GM21360 (cell line): ENCODE measurements around the gene ADCY9.
"Not testable (repeated sequence)": the region's sequence is repeated elsewhere in the genome, so short reads cannot be mapped to it uniquely, and the experiment has no call there.

ENCODE experiments used
- ATAC-seq: cut with Tn5 transposase; IDR thresholded peaks from one replicate; pipeline ENCODE4 v1.9.1; 2021; ENCODE audit warnings: mild to moderate bottlenecking, moderate library complexity; ENCODE audit not compliant: unreplicated experiment

Gene ADCY9

DNA sequence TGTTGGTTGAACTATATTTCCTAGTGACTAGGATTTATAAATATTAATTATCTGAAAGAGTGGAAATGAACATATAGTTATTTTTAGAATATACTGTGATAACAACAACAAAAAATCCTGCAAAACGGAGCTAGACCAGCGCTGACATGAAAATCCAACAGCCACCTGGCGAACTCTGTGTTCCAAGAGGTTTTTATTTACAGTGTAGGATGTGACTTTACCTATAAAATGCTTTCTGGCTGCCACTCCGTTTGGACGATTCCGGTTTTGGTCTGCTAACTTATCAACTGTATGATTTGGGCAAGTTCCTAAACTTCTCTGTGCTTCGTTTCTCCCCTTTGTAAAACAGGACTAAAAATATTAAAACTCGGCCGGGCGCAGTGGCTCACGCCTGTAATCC lies 73.7 kb downstream of the ADCY9 start:
- no peak for ATAC-seq

DNA sequence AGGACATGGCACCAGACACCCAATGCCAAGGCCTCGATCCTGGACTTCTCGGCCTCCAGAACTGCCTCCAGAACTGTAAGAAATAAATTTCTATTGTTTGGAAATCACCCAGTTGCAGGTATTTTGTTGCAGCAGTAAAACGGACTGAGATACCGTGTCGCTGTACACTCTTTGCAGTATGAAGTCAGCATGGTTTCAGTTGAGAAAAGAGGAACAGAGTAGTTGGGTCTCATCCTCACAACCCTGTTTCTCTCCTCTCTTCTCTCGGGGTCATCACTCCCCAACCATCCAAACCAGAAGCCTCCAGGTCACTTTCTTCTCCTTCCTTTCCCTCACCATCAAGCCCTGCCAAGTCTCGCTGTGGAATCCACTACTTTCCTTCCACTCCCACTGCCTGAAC lies 77.8 kb downstream of the ADCY9 start:
- no peak for ATAC-seq

DNA sequence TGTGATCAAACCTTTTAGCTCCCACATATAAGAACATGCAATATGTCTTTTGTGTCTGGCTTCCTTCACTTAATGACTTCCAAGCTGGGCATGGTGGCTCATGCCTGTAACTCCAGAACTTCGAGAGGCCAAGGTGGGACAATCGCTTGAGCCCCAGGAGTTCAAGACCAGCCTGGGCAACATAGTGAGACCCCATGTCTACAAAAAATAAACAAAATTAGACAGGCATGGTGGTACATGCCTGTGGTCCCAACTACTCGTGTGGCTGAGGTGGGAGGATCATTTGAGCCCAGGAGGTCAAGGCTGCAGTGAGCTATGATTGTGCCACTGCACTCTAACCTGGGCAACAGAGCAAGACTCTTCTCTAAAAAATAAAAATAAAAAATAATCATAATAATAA lies 79.3 kb downstream of the ADCY9 start:
- not testable (repeated sequence) for ATAC-seq

DNA sequence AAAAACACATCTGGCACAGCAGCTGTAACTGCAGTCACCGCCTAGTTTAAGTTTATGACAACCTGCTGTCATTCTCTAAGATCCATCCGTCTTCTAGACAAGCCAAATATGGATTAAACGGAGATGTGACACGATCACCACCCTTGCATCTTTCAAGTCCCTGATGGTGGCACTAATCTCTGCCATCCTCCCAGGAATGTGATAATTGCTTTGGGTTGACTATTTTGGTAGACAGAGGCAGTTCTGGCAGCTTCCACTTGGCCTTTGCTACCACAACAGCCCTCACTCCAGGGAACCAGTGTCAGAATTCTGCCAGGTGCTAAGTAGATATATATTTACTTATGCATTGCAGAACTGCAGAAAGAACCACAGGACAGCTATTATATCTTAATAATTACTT lies 81.3 kb downstream of the ADCY9 start:
- no peak for ATAC-seq

DNA sequence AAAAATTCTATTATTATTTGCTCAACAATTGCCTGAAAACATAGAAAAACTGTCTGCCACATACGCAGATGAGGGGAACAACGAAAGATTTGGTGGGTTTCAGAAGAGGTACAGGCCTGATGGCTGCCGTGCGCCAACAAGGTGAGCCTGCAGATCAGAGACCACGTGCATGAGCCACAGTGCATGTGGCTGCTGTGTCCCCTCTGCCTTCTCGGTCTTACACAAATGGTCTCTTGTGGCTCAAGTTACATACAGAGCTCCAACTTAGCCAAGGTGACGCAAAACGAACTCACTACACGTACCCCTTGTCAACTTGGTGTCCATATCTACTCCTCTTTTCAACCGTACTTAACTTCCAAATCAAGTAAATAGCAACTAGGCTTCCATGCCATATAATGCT lies 82.3 kb downstream of the ADCY9 start:
- no peak for ATAC-seq

GRCh38 chr16:4032768-4033167 lies 83.5 kb downstream of the ADCY9 start:
- no peak for ATAC-seq

DNA sequence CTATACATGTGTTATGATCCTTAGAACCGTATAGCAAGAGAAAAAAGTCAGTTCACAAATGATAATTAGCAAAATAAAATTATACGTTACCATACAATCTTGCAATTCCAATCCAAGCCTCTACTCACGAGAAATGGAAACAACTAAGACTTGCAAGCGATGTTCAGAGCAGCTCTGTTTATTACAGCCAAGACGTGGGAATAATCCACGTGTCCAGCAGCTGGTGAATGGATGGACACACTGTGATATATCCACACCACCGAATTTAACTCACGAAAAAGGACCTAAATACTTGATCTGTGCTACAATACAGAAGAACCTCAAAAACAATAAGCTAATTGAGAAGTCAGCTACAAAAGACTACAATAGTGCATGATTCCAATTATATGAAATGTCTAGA lies 88.1 kb downstream of the ADCY9 start:
- no peak for ATAC-seq

GRCh38 chr16:4026854-4027253 lies 89.4 kb downstream of the ADCY9 start:
- ATAC-seq, result no peak

DNA sequence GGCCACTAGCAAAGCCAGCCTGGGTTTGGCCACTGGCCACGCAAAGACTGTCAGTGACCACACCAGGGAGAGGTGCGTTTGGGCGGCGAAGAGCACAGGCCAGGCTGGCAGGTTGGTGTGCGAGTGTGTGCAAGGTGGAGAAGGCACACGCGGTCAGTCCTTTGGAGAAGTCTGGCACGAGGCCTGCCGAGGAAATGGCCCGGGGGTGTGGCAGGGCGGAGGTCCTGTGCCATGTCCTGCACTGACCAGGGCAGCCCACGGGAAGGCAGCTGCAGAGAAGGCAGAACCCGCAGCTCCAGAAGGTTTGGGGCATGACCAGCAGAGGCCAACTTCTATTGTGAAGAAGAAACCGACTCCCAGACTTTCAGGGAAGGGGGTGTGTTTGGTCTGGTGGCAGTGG lies 90.8 kb downstream of the ADCY9 start:
- no peak for ATAC-seq

GRCh38 chr16:4021916-4022315 lies 94.3 kb downstream of the ADCY9 start:
- ATAC-seq, result no peak

- ATAC-seq, result no peak
Observed at GRCh38 chr16:4021070-4021779, 95.0 kb downstream of the ADCY9 start.

DNA sequence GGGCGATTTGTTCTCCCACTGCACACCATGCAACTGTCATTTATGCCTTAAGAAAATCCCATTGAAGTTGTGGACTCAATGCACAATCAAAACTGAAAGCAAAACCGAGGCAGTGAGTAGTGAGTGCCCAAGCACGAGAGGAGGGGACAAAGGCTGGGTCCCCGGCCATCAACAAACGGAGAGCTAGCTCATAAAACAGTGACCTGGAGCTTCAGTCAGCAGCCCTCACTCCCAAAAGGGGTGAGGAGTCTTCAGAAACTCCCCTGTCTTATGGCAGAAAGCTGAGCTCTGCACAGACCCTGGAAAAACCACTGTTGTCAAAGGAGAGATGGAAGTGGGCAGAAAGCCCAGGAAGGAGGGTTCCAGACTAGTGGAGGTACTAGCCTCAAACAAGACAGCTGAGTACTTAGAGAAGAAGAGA lies 96.9 kb downstream of the ADCY9 start:
- ATAC-seq, result no peak

- no peak for ATAC-seq
Observed at GRCh38 chr16:4018391-4018790, 97.9 kb downstream of the ADCY9 start.

- no peak for ATAC-seq
Observed at GRCh38 chr16:4017807-4018206, 98.4 kb downstream of the ADCY9 start.

GRCh38 chr16:4016658-4017057 lies 99.6 kb downstream of the ADCY9 start:
- ATAC-seq, result no peak

- ATAC-seq, result no peak
Observed at GRCh38 chr16:4016005-4016352, 100.3 kb downstream of the ADCY9 start.

- ATAC-seq, result no peak
Observed at GRCh38 chr16:4015275-4016004, 100.8 kb downstream of the ADCY9 start.

DNA sequence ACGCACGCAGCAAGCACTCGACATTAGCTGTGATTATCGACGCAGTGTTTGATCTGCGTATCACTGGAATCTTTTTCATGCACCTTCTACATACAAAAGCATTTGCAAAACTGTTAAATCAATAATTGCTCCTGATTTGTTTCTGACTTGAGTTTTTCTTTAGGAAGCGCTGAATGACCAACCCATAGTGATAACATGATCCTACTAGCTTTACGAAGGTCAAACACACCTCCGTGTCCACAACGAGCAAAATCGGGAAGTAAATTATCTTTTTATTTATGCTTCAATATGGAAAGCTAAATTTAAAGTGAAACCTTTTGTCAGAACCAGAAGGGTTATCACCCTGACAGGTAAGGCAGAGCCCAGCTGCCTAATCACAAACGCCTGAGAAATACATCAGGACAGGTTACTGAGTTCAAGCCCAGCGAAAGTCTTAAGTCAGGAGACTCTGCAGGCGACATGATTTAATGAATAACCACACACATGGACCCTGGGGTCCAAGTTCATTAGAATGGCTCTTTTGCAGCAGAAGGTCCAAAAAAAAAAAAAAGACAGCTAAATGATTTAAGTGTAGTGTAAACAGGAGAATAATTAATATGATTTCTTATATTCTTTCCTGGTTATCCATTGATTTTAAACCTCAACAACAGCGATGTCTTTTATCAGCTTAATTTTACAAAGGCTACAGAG lies 104.2 kb downstream of the ADCY9 start:
- no peak for ATAC-seq

DNA sequence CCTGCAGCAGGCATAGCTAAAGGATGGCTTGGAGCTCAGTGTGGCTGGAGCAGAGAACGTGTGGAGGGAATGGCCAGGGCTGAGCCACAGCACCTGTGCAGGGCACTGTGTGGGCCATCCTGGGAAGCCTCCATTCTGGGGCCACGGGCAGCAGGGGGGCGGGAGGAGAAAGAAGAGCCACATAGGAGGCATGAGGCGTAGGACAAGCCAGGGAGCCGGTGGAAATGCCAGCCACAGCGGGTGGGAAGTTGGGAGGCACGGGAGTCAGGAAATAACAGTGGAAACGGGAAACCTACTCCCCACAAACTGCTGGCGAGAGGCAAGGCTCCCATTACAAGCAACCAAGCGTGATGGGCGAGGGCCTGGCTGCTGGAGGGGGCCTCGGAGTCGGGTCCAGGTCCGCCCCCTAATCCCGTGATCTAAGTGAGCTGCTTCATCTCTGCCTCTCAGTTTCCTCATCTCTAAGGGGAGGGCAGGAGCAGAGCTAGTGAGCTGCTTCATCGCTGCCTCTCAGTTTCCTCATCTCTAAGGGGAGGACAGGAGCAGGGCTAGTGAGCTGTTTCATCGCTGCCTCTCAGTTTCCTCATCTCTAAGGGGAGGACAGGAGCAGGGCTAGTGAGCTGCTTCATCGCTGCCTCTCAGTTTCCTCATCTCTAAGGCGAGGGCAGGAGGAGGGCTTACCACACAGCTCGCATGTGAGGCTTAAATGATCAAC lies 104.9 kb downstream of the ADCY9 start:
- ATAC-seq, result no peak

- no peak for ATAC-seq
Observed at GRCh38 chr16:4010225-4011158, 105.8 kb downstream of the ADCY9 start.
